Natural killer cell (primary cell): ENCODE data around the gene ISLR. TPM values are rescaled to one million over a fixed set of nuclear protein-coding genes. Genes with fewer than 3 reads are reported as not detected.

Source experiments
- ATAC-seq, 3 donors: fragments of 150-1000 bp in 2 of 3; fragments of 200-7000 bp in 1 of 3; cut with Tn5 transposase; 1 replicate in 1 of 3; 2 replicates in 2 of 3; pipeline ENCODE4 v1.10.0; 2021; ENCODE audit warnings: mild to moderate bottlenecking in 2 of 3, moderate library complexity in 2 of 3
- DNase-seq, 2 donors: peaks; one replicate each; pipeline versions ENCODE4 v3.0.0 to v3.0.0-alpha.2; 2013 to 2021; ENCODE audit warnings: mixed read lengths in 1 of 2
- H3K27ac ChIP-seq: one replicate; pipeline ENCODE4 v1.5.1; 2013; ENCODE audit warnings: mild to moderate bottlenecking, low read length
- H3K27me3 ChIP-seq: one replicate; pipeline ENCODE4 v1.6.1; 2013; ENCODE audit warnings: low read length; ENCODE audit not compliant: control insufficient read depth, insufficient read depth
- H3K36me3 ChIP-seq: one replicate; pipeline ENCODE4 v1.6.1; 2013; ENCODE audit warnings: low read length; ENCODE audit not compliant: control insufficient read depth, insufficient read depth
- H3K4me1 ChIP-seq: one replicate; pipeline ENCODE4 v1.6.1; 2013; ENCODE audit warnings: low read length; ENCODE audit not compliant: control insufficient read depth, insufficient read depth
- H3K4me3 ChIP-seq: one replicate; pipeline ENCODE4 v1.5.1; 2013; ENCODE audit warnings: low read length
- H3K9me3 ChIP-seq: one replicate; pipeline ENCODE4 v1.6.1; 2013; ENCODE audit warnings: low read length; ENCODE audit not compliant: control insufficient read depth, insufficient read depth
- H3K27ac Mint-ChIP-seq, 2 donors: one replicate each; pipeline ENCODE4 v1.8.0; 2022; ENCODE audit warnings: mild to moderate bottlenecking in 2 of 2, mixed read lengths in 2 of 2, moderate library complexity in 1 of 2
- H3K27me3 Mint-ChIP-seq, 2 donors: one replicate each; pipeline ENCODE4 v1.8.0; 2022; ENCODE audit warnings: low read depth in 2 of 2, mixed read lengths in 2 of 2
- H3K36me3 Mint-ChIP-seq: one replicate; pipeline ENCODE4 v1.8.0; 2022; ENCODE audit warnings: mixed read lengths
- H3K4me1 Mint-ChIP-seq, 2 donors: one replicate each; pipeline ENCODE4 v1.8.0; 2022; ENCODE audit warnings: mixed read lengths in 2 of 2
- H3K4me3 Mint-ChIP-seq: one replicate; pipeline ENCODE4 v1.8.0; 2022; ENCODE audit warnings: mild to moderate bottlenecking, moderate library complexity, mixed read lengths
- H3K9me3 Mint-ChIP-seq, 2 donors: one replicate each; pipeline ENCODE4 v1.8.0; 2022; ENCODE audit warnings: mixed read lengths in 2 of 2
- CTCF ChIP-seq: fragments of 200-600 bp; IDR thresholded peaks from one replicate; pipeline ENCODE4 v1.8.0; 2022; ENCODE audit warnings: antibody characterized with exemption
- WGBS: methylation state at CpG from one replicate; pipeline ENCODE4 v1.1.7; 2013; ENCODE audit warnings: missing lambda C conversion rate; ENCODE audit not compliant: insufficient coverage; 5-methylcytosine and 5-hydroxymethylcytosine counted together
- intact Hi-C: fragments of 100-400 bp; cut with micrococcal nuclease; formaldehyde crosslinking; loops from one replicate; pipeline ENCODE4 v1.14.2; 2022
- total RNA-seq, 4 donors: library from RNA; stranded (reverse); fragments of 120-200 nt in 1 of 4; gene quantifications; one replicate each; pipeline versions ENCODE4 v1.2.3 to v1.2.4, GENCODE V29; 2013 to 2022

The ISLR gene
- total RNA-seq, 3 donors from 2014 or later (not counting 1 experiment from before 2014, with no cell fraction given), result not detected

GRCh38 chr15:74179983-74180880 is 6.7 kb downstream of the ISLR start:
- Mint-ChIP-seq H3K36me3 (no peaks in the 10 kb centered on the region), H3K4me1 (no peaks in the 10 kb centered on the region), H3K27me3 (peaks cover 2 to 5% of the 10 kb centered on the region in 2 donors), H3K9me3 (no peaks in the 10 kb centered on the region), H3K27ac (no peak overlapping the region), H3K4me3 (no peak overlapping the region)
- no peak for TF ChIP-seq CTCF
- H3K27ac ChIP-seq, result no peak overlapping the region
- no peaks in the 10 kb centered on the region for H3K36me3 ChIP-seq
- no peaks in the 10 kb centered on the region for H3K27me3 ChIP-seq
- 91% methylated on average over 16 of the region's 17 CpGs for WGBS
- no peaks in the 10 kb centered on the region for H3K4me1 ChIP-seq
- H3K4me3 ChIP-seq, result no peak overlapping the region
- DNase-seq, result no peak
- no peak for ATAC-seq
- intact Hi-C loops, result no loop called here
- H3K9me3 ChIP-seq, result no peaks in the 10 kb centered on the region

- Histone ChIP-seq H3K4me1 (no peaks in the 10 kb centered on the region), H3K27ac (no peak overlapping the region), H3K27me3 (no peaks in the 10 kb centered on the region), H3K4me3 (no peak overlapping the region), H3K9me3 (no peaks in the 10 kb centered on the region), H3K36me3 (no peaks in the 10 kb centered on the region)
- H3K36me3 Mint-ChIP-seq, result no peaks in the 10 kb centered on the region
- no peaks in the 10 kb centered on the region for H3K9me3 Mint-ChIP-seq
- H3K27me3 Mint-ChIP-seq, result peaks cover 2 to 5% of the 10 kb centered on the region in 2 donors
- H3K4me3 Mint-ChIP-seq, result no peak overlapping the region
- intact Hi-C loops, result no loop called here
- H3K4me1 Mint-ChIP-seq, result no peaks in the 10 kb centered on the region
- WGBS, result 80% methylated on average over 18 of the region's 21 CpGs
- H3K27ac Mint-ChIP-seq, result no peak overlapping the region
- no peak for ATAC-seq
- no peak for DNase-seq
- no peak for TF ChIP-seq CTCF
Measured at GRCh38 chr15:74180881-74181602, 7.5 kb downstream of the ISLR start.

- no peaks in the 10 kb centered on the region for H3K36me3 ChIP-seq
- intact Hi-C loops, result no loop called here
Measured at GRCh38 chr15:74182131-74182530, 8.6 kb downstream of the ISLR start.

More at GRCh38 chr15:74182131-74182530, 8.6 kb downstream of the ISLR start:
- Histone ChIP-seq H3K27ac (no peak overlapping the region), H3K4me1 (no peaks in the 10 kb centered on the region), H3K9me3 (no peaks in the 10 kb centered on the region), H3K4me3 (no peak overlapping the region), H3K27me3 (no peaks in the 10 kb centered on the region)
- Mint-ChIP-seq H3K4me1 (no peaks in the 10 kb centered on the region), H3K9me3 (no peaks in the 10 kb centered on the region), H3K27ac (no peak overlapping the region), H3K4me3 (no peak overlapping the region), H3K27me3 (peaks cover under 1 to 2% of the 10 kb centered on the region in 2 donors), H3K36me3 (no peaks in the 10 kb centered on the region)
- ATAC-seq (no peak), DNase-seq (no peak)
- 85% methylated on average over 8 of the region's 8 CpGs for WGBS
- no peak for TF ChIP-seq CTCF
